Measurements from ENCODE around the gene FRYL.
"Not testable (repeated sequence)": the region's sequence is repeated elsewhere in the genome, so short reads cannot be mapped to it uniquely, and the experiment has no call there.

FRYL gene

GRCh38 chr4:48472794-48473193 is 307.3 kb downstream of the FRYL start:
- Mint-ChIP-seq H3K36me3 (ENCODE audit: low read depth) (no peaks in the 10 kb centered on the region), H3K4me1 (ENCODE audit: low read depth) (no peaks in the 10 kb centered on the region), H3K9me3 (no peaks in the 10 kb centered on the region), H3K4me3 (no peak overlapping the region), H3K27ac (no peak overlapping the region), H3K27me3 (peaks cover 6% of the 10 kb centered on the region)
- DNase-seq: no peak

GRCh38 chr4:48470570-48470969 is 309.5 kb downstream of the FRYL start:
- no peak for DNase-seq
- H3K27ac Mint-ChIP-seq: no peak overlapping the region
- no peaks in the 10 kb centered on the region for H3K9me3 Mint-ChIP-seq
- no peaks in the 10 kb centered on the region for H3K4me1 Mint-ChIP-seq (ENCODE audit: low read depth)
- no peak overlapping the region for H3K4me3 Mint-ChIP-seq
- H3K36me3 Mint-ChIP-seq (ENCODE audit: low read depth): no peaks in the 10 kb centered on the region
- peaks cover 3% of the 10 kb centered on the region for H3K27me3 Mint-ChIP-seq

GRCh38 chr4:48470137-48470536 is 309.9 kb downstream of the FRYL start:
- Mint-ChIP-seq H3K27ac (no peak overlapping the region), H3K4me1 (ENCODE audit: low read depth) (no peaks in the 10 kb centered on the region), H3K9me3 (no peaks in the 10 kb centered on the region), H3K36me3 (ENCODE audit: low read depth) (no peaks in the 10 kb centered on the region), H3K27me3 (peaks cover 3% of the 10 kb centered on the region), H3K4me3 (no peak overlapping the region)
- DNase-seq: no peak

- H3K4me3 Mint-ChIP-seq: no peak overlapping the region
- H3K27me3 Mint-ChIP-seq: peaks cover 3% of the 10 kb centered on the region
- DNase-seq: no peak
- H3K4me1 Mint-ChIP-seq (ENCODE audit: low read depth): no peaks in the 10 kb centered on the region
- no peak overlapping the region for H3K27ac Mint-ChIP-seq
- no peaks in the 10 kb centered on the region for H3K9me3 Mint-ChIP-seq
- H3K36me3 Mint-ChIP-seq (ENCODE audit: low read depth): no peaks in the 10 kb centered on the region
Measured at GRCh38 chr4:48467891-48468290, 312.2 kb downstream of the FRYL start.

- Mint-ChIP-seq H3K27ac (no peak overlapping the region), H3K27me3 (peaks cover 3% of the 10 kb centered on the region), H3K9me3 (no peaks in the 10 kb centered on the region), H3K4me3 (no peak overlapping the region), H3K36me3 (ENCODE audit: low read depth) (no peaks in the 10 kb centered on the region), H3K4me1 (ENCODE audit: low read depth) (no peaks in the 10 kb centered on the region)
- no peak for DNase-seq
Measured at GRCh38 chr4:48467442-48467841, 312.6 kb downstream of the FRYL start.

- Mint-ChIP-seq H3K9me3 (no peaks in the 10 kb centered on the region), H3K27me3 (no peaks in the 10 kb centered on the region), H3K4me1 (ENCODE audit: low read depth) (no peaks in the 10 kb centered on the region), H3K27ac (no peak overlapping the region), H3K36me3 (ENCODE audit: low read depth) (no peaks in the 10 kb centered on the region), H3K4me3 (no peak overlapping the region)
- DNase-seq: no peak
Measured at GRCh38 chr4:48462363-48462762, 317.7 kb downstream of the FRYL start.

- Mint-ChIP-seq H3K27me3 (no peaks in the 10 kb centered on the region), H3K9me3 (no peaks in the 10 kb centered on the region), H3K4me1 (ENCODE audit: low read depth) (no peaks in the 10 kb centered on the region), H3K36me3 (ENCODE audit: low read depth) (no peaks in the 10 kb centered on the region), H3K27ac (no peak overlapping the region), H3K4me3 (no peak overlapping the region)
- DNase-seq: no peak
Measured at GRCh38 chr4:48461000-48461399, 319.1 kb downstream of the FRYL start.

- H3K4me3 Mint-ChIP-seq: no peak overlapping the region
- H3K9me3 Mint-ChIP-seq: no peaks in the 10 kb centered on the region
- H3K36me3 Mint-ChIP-seq (ENCODE audit: low read depth): no peaks in the 10 kb centered on the region
- no peak for DNase-seq
- no peak overlapping the region for H3K27ac Mint-ChIP-seq
- H3K27me3 Mint-ChIP-seq: peaks cover 5% of the 10 kb centered on the region
- no peaks in the 10 kb centered on the region for H3K4me1 Mint-ChIP-seq (ENCODE audit: low read depth)
Measured at GRCh38 chr4:48454591-48454990, 325.5 kb downstream of the FRYL start.

- H3K36me3 Mint-ChIP-seq (ENCODE audit: low read depth); DNase-seq; H3K27ac Mint-ChIP-seq; H3K4me1 Mint-ChIP-seq (ENCODE audit: low read depth); H3K27me3 Mint-ChIP-seq; H3K9me3 Mint-ChIP-seq; H3K4me3 Mint-ChIP-seq: not testable (repeated sequence)
Measured at GRCh38 chr4:48451656-48452055, 328.4 kb downstream of the FRYL start.

GRCh38 chr4:48450740-48451139 is 329.3 kb downstream of the FRYL start:
- DNase-seq: no peak

GRCh38 chr4:48449151-48449550 is 330.9 kb downstream of the FRYL start:
- no peaks in the 10 kb centered on the region for H3K36me3 Mint-ChIP-seq (ENCODE audit: low read depth)
- DNase-seq: no peak
- no peak overlapping the region for H3K27ac Mint-ChIP-seq
- no peaks in the 10 kb centered on the region for H3K9me3 Mint-ChIP-seq
- no peak overlapping the region for H3K4me3 Mint-ChIP-seq
- peaks cover 5% of the 10 kb centered on the region for H3K27me3 Mint-ChIP-seq
- H3K4me1 Mint-ChIP-seq (ENCODE audit: low read depth): no peaks in the 10 kb centered on the region

More at GRCh38 chr4:48450740-48451139, 329.3 kb downstream of the FRYL start:
- Mint-ChIP-seq H3K27ac (no peak overlapping the region), H3K4me3 (no peak overlapping the region), H3K4me1 (ENCODE audit: low read depth) (no peaks in the 10 kb centered on the region), H3K36me3 (ENCODE audit: low read depth) (no peaks in the 10 kb centered on the region), H3K9me3 (no peaks in the 10 kb centered on the region), H3K27me3 (peaks cover 5% of the 10 kb centered on the region)
